ENCODE results near the gene PRLR.
A peak's percentile ranks its signal among the peaks of the same experiment; 100 is the strongest.
"Not testable (repeated sequence)": the region's sequence is repeated elsewhere in the genome, so short reads cannot be mapped to it uniquely, and the experiment has no call there.

PRLR gene

DNA sequence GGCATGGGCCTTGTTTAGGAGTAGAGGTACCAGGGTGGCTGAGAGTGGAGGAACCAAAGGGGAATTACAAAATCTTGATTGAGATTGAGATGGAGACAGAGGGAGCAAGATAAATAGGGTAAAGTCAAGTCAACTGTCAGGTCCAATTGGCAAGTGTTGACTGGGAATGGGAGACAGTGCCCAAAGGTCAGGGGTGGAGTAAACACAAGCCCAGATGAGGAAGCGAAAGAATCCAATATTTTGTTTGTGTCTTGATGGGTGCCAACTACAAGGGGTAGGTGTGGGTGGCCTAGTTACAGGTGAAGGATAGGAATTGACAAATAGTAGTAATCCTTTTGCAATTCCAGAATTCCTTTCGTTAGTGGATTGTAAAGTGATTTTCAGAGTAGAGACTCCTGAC is 107.5 kb downstream of the PRLR start:
- no peak for DNase-seq

DNA sequence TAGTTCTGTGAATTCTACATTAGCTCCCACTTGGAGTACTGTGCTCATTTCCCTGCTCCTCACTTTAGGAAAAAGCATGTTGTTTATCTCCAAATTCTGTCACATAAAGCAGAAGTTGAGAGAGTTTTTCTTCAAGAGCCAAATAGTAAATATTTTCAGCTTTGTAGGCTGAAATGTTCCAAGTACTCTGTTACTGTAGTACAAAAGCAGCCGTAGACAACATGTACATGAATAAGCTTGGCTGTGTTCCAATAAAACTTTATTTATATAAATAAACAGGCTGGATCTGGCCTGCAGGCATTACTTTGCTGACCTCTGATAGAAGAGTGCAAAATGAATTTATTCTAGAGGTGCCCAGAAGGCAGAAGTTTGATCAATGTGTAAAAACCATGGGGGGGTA is 109.6 kb downstream of the PRLR start:
- no peak for DNase-seq

DNA sequence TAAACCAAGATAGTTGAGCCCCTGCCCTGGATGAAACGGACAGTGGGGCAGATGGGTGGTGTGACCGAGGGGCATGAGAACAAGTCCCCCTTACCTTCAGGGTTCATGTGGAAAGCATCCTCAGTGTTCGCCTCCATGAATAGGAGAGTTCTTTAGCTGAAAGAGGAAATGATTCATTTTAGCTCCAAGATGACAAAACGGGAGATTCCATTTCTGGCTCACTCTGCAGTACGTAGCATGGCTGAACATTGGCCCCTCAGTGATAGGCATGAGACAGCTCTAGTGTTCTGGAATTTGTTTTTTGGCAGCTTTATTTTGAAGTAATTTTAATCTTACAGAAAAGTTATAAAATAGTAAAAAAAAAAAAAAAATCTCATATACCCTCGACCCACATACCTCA is 112.3 kb downstream of the PRLR start:
- DNase-seq = no peak

DNA sequence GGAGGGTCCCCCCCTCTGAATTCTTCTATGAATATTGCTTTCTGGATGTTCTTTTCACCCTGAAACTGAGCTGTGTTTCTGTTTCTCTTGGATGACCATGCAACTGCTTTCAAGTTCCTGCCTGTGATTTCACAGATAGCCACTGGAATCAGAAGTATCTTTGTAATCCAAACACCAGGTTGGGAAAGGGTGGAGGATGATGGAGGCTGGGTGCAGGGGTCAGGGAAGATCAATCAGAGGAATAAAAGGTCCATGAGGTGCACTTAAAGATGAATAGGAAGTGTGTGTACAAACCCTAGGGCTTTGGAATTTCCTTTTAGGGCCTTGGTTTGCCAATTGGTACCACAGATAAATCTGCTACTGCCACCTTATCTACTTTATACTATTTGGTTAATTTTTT is 114.4 kb downstream of the PRLR start:
- DNase-seq = no peak

DNA sequence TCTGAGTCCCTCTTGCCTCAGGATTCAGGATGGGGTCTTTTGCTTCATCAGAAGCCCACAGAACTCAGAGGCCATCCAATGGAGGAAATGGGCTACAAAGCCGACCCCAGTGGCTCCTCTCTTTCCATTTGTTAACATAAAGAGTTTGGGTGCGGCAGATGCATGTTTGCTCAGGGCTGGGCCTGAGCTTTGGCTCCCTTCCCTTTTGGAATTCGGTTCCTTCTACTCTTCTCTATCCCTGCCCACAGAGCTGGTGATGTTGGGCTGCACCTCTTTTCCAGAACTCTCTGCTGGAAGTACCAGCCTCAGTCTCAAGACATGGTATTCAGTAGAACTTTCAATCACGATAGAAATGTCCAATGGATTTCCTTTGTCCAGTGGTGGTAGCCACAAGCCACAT is 115.6 kb downstream of the PRLR start:
- DNase-seq = no peak

DNA sequence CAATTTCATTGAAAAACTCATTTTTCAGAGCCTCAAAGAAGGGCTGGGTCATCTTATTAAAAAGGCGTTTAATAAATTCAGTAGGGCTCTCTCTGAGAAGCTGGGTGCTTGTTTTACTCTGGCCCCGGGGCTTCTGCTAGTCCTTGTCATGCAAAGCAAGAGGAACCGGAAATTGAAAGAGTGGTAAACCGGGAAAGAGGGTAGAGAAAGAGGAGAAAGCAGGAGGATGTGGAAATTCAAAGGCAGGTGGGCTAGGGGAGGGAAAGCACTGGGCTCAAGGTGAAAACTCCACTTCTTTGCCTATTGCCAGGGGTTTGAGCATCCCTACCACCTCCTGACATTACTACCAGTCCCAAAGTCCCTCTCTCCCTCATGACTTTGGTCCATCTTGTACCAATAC is 118.0 kb downstream of the PRLR start:
- DNase-seq = no peak

DNA sequence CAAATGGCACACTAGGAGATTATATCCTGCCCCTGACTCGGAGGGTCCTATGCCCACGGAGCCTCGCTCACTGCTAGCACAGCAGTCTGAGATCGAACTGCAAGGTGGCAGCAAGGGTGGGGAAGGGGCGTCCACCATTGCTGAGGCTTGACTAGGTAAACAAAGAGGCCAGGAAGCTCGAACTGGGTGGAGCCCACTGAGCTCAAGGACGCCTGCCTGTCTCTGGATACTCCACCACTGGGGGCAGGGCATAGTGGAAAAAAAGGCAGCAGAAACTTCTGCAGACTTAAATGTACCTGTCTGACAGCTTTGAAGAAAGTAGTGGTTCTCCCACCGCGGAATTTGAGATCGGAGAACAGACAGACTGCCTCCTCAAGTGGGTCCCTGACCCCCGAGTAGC is 125.7 kb downstream of the PRLR start:
- DNase-seq = not testable (repeated sequence)

DNA sequence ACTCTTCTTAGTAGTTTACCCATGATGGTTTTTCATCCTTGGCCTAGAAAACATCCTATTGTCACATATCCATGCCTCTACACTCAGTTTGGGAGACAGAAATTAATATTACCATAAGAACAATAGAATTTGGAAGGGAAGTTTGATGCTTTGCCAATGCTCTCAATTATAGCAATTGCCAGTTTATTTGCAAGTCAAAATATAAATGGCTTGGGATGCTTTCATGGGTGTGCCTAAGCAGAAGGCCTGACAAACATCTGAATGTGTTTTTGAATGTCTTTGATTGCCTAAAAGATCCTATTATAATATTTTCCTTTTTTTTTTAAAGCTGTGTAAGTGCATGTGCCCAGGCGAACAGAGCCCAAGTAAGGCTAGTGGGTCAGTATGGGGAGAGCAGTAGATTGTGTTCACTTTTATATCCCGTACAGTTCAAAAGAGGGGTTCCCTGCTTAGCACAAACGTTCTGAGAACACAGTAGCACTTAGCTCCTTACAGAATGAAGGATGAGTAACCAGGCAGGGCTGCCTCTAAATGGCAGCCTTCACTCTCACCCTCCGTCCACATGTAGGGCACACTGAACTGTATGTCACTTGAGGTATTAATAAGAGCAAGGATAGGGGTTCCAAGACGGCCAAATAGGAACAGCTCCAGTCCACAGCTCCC is 126.5 kb downstream of the PRLR start:
- DNase-seq = no peak

DNA sequence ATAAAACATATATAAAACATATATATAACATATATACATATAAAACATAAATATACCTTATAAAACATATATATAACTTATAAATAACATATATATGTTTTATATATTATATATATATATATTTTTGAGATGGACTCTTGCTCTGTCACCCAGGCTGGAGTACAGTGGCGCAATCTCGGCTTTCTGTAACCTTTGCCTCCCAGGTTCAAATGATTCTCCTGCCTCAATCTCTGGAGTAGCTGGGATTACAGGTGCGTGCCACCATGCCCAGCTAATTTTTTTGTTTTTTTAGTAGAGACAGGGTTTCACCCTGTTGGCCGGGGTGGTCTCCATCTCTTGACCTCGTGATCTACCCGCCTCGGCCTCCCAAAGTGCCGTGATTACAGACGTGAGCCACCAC is 128.6 kb downstream of the PRLR start:
- not testable (repeated sequence) for DNase-seq

DNA sequence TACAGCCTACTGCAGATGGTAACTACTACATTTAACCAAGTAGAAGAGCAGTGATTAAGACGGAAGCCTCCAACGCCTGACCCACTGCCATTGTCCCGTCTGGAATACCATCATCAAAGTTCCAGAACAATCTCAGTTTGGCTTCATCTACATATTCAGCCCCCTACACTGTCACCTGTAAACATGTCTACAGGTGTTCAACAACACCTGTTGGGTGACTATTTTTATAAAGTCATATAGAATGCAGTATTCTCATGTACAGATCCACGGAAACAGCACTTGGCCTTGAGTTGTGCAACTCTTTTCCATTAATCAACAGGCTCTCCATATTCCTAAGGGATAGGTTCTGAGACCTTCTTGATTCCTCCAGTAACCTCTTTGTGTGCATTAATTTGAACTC is 129.3 kb downstream of the PRLR start:
- no peak for DNase-seq

DNA sequence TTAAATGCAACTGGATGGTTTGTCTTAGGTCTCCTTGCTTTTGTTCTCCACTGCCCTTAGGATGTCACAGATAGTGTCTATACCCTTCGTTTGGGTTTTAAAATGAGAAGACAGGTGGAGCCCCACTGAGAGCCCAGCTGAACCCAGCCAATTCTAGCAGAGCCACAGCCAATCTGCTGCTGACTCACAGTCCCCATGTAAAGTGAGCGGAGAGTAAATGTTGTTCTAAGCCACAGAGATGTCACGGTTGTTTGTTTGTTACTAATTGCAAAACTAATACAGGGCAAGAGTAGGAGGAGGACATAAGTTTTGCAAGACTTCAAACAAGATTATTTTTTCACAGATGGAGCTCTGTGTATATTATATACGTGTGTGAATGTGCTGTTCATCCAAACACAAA is 132.1 kb downstream of the PRLR start:
- DNase-seq = no peak

DNA sequence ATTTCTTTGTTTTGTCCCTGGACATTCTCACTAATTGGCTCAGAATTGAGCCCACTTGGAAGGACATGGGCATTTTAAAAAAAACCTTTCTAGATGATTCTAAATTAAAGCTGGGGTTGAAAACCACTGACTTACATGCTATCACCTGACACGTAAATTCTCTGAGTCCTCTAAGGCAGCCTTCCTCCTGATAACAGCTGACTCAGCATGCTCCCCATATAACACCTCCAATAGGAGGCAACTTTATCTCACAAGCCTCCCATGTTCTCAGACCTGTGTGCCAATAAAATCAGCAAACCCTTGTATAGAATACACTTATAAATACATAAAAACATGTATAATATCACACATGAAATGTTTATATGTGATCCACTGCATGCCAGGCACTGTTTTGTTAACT is 133.4 kb downstream of the PRLR start:
- no peak for DNase-seq

DNA sequence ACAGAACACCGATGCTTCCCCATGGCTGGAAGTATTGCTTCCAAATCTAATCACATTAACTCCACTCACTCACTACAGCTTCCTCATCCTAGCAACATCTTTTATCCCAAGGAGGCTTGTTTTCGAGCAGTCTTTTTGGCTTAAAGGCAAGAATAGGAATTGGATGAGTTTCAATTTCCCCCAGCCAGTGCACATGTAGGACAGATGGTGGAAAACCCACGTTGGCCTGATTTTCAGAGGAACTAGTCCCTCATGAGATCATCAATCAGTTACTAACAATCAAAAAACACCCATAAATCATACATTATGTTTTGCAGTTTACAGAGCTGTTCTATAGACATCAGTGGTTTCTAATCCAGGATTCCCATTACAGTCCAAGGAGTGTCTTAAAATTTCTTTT is 134.1 kb downstream of the PRLR start:
- no peak for DNase-seq

DNA sequence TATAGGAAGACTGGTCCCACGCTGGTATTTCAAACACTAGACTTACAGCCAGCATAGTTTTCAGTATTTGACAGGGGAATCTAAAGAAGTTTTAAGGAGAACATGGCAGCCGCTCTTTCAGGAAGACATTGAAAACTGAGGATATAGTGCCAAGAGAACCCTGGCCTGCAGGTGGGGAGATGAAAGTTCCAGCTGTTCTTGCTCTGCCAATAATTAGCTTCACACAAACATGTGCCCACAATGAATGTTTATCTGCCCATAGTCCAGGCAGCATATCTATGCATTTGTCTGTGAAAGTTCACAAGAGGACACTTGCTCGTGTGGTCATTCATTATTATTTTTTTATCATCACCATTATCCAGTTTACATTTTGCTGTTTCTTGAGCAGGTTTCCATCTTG is 134.9 kb downstream of the PRLR start:
- no peak for DNase-seq

DNA sequence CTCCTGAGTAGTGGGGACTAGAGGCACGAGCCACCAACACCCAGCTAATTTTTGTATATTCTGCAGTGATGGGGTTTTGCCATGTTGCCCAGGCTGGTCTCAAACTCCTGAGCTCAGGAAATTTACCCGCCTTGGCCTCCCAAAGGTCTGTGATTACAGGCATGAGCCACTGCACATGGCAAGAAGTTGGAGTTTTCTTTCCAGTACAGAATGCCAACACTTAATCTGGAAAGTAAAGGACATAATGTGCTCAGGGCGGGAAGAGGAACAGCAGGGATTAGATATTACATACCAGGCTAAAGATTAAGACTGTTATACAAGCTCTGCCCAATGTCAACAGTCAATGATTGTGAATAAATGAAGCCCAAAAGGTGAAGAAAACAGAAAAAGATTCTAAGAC is 135.3 kb downstream of the PRLR start:
- no peak for DNase-seq

DNA sequence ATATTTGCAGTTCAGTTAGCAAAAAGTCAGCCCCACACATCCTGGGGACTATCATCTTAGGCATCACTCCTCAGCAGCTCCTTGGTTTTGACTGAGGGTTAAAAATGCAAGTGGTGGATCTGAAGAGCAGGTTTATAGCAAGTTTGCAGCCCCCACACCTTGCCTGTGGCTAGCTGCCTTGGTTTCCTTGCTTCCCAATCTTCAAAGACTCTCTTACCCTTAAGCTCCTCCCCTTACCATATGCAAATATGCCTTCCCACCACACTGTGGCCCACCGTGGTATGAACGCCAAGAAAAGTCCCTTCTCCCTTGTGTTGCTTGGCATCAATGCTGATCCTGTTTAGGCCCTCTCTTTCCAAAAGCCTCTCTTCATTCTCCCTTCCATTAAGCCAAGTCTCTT is 137.6 kb downstream of the PRLR start:
- DNase-seq = no peak

DNA sequence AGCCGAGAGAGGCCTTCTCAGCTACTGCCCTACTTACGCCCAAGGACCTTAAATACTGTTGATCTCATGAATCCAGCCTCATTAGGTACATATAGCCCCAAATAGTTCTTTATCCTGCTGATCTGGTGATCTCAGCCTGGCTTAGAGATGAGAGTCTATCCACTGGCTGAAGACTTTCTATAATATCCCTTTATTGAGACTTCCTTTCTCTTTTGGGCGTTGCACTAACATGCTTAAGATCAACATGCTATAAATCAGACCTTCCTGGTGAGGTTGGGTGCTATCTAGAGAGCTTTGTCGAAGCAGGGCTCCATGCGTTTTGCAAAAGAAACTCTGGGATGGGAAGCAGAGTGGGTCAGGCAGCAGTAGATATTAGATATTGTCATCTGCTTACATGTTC is 138.6 kb downstream of the PRLR start:
- DNase-seq = no peak

DNA sequence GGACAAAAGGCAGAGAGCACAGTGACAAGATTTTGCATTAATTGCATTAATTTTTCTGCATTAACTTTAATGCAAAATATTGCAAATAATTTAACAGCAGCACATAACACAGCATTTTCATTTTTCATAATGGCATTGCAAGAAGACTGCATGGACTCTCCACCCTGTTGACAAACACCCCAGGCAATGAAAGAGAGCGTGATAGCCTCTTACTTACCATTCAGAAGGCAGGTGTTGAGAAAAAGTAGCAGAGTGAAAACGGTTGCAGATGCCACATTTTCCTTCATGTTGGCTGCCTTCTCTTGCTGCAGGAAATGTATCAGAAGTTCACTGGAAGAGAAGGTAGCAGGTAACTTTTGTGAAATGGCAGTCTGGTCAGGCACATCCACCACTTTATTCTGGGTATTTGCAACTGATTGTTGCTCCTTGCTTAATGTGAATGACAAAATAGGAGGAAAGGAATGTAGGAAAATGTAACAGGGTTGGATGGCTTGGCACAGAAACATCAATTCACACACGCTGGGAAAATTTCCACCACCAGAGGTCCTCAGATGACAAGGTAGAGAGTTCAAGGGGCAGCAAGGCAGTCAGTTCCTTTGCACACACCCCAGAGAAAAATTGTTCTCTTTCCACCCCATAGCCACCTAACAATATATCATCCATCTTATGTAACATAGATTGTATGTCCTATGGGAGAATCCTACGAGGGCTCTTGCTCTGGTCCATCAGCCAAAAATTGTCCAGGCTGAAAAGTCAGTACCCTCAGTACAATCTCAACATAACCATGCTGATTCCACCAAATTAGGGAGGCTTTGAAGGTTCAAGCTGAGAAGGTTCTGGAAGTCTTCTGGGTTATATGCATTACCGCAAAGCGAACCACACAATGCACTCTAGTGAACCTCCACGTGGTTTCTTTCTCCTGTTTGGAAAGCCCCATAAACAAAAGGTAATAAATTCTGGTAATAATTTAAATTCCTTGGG is 140.7 kb downstream of the PRLR start:
- peak; percentile 28 for DNase-seq

DNA sequence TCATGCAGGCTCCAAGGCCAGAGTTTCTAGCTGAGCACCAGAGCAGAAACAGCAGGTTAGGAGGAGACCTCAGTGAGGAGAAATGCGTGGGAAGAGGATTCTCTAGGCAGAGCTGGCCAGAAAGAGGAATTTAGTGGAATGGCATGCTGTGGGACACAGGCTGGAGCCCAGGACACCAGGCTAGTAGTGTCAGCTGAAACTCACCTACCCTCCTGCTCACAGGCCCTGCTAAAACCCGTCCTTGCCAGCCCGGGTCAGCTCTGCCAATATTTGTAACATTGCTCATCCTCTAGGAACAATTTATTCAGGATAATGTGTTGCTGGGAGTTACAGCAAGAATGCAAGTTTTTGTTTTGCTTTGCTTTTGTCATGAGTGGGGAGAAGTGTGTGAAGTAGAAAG is 142.3 kb downstream of the PRLR start:
- no peak for DNase-seq

DNA sequence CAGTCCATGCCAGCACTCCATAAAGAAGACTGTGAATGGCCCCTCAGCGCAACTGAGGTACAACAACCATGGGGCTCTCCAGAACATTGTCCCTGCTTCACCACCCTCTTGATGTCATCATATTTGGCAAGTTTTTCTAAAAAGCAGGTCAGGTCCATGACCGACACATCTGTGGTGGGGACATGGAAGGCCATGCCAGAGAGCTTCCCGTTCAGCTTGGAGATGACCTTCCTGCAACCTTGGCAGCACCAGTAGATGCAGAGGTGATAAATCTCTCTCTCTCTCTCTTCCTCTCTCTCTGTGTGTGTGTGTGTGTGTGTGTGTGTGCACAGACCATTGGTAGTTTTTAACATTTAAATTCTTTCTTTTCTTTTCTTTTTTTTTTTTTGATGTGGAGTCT is 147.1 kb downstream of the PRLR start:
- DNase-seq = no peak

DNA sequence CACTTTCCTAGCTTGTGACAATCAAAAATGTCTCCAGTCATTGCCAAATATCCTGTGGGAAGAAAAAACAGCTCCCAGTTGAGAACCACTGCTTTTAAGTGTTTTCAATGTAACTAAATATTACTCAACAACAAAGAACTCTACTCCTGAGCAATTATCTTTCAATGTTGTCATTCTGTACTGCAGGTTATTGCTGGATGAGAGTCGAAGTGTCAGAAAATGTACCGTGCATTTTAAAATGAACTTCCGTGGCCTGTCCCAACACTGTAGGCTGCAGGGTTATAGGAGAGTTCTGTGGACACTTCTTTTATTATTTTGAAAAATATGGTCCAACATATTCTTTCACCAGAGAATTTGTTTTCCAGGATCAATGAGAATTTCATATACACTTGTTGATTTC is 147.8 kb downstream of the PRLR start:
- DNase-seq = no peak

DNA sequence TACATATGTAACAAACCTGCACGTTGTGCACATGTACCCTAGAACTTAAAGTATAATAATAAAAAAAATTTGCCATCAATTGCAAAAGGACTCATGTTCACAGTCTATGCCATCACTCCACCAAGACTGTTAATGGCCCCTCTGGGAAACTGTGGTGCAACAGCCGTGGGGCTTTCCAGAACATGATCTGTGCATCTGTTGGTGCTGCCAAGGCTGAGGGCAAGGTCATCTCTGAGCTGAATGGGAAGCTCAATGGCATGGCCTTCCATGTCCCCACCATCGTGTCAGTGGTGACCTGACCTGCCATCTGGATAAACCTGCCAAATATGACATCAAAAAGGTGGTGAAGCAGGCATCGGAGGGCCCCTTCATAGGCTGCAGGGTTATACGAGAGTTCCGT is 149.2 kb downstream of the PRLR start:
- no peak for DNase-seq

DNA sequence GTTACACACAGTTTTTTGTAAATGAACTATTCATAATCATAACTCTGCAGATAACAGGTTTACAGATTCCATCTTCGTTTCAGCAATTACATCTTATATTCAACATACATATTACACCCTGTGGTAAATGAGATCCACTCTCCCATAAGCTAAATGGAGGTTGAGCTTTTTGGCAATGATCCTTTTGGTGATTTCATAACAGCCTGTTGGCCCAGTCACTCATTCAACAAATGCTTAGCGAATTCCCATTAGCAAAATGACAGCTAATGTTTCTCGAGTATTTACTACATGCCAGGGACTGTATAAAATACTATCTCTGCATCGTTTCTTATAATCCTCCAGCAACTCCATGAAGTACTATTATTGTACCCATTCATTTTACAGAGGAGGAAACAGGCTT is 157.1 kb downstream of the PRLR start:
- DNase-seq = no peak

DNA sequence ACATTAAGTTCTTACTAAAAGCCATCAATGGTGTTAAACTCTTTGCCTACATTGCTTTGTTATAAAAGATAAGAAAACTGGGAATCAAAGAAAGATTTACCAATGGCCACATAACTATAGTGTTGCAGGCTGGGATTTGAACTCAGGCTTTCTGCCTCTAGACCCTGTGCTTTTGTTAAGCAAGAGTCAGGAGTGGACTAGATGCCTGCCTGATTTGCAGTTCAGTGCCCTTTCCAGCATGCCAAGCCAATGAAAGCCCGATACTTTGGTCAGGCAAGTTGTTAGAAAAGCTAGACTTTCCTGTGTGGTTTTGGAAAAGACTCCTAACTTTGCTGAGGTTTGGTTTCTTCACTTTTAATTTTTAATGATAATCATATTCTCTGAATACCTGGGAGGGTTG is 161.1 kb downstream of the PRLR start:
- DNase-seq = no peak

DNA sequence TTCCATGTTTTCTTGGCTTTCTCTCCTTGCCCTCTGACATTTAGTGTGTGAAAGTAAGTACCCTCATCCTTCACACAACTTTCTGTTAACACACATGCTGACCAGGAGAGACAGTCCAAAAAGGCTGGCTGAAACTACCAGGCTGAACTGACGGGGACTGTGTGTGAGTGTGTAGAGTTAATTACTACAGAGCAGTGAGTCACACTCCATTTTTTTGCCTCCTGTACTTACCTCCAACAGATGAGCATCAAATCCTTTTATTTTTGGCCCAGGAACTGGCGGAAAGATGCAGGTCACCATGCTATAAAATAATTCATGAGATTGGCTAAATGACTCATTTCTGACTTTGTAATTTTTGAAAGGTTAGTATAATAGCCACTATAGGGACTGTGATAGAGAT is 162.3 kb downstream of the PRLR start:
- no peak for DNase-seq
